Esophagus squamous epithelium (tissue), 5 donors: ENCODE data around the gene RRAD. TPM values are rescaled to one million over a fixed set of nuclear protein-coding genes. Genes with fewer than 3 reads are reported as not detected.
"Not testable (repeated sequence)": the region's sequence is repeated elsewhere in the genome, so short reads cannot be mapped to it uniquely, and the experiment has no call there.

Experiments
- DNase-seq: peaks from one replicate; lab custom pipeline; 2025; lab: John Stamatoyannopoulos, UW
- H3K27ac ChIP-seq, 4 donors: fragments of 200-600 bp; sonication (generic); one replicate each; pipeline ENCODE4 v1.5.1; 2016 to 2019; ENCODE audit warnings: mild to moderate bottlenecking in 1 of 4
- H3K27me3 ChIP-seq, 4 donors: fragments of 200-600 bp; sonication (generic); 1 replicate in 3 of 4; 2 replicates in 1 of 4; pipeline versions ENCODE4 v1.5.1 to v1.6.0; 2017 to 2021; ENCODE audit warnings: antibody characterized with exemption in 1 of 4
- H3K36me3 ChIP-seq, 3 donors: fragments of 200-600 bp; sonication (generic); one replicate each; pipeline ENCODE4 v1.5.1; 2016 to 2019
- H3K4me1 ChIP-seq, 3 donors: fragments of 200-600 bp; sonication (generic); one replicate each; pipeline ENCODE4 v1.5.1; 2017 to 2019
- H3K4me3 ChIP-seq, 4 donors: fragments of 200-600 bp; sonication (generic); 1 replicate in 3 of 4; 2 replicates in 1 of 4; pipeline ENCODE4 v1.5.1; 2016 to 2019; ENCODE audit warnings: mild to moderate bottlenecking in 2 of 4, moderate library complexity in 1 of 4
- H3K9me3 ChIP-seq, 3 donors: fragments of 200-600 bp; sonication (generic); one replicate each; pipeline ENCODE4 v1.5.1; 2016 to 2019
- CTCF ChIP-seq, 6 experiments: fragments of 450-650 bp in 4 of 6; fragments of 200-600 bp in 2 of 6; sonication (generic) in 2 of 6; IDR thresholded peaks; one replicate each; pipeline ENCODE4 v1.5.1; 2016 to 2019; ENCODE audit warnings: antibody characterized with exemption in 6 of 6, mild to moderate bottlenecking in 4 of 6, moderate library complexity in 4 of 6
- POLR2A ChIP-seq, 4 donors: fragments of 450-650 bp; IDR thresholded peaks; one replicate each; pipeline ENCODE4 v1.6.1; 2017; ENCODE audit warnings: antibody characterized with exemption in 4 of 4, mild to moderate bottlenecking in 4 of 4, moderate library complexity in 3 of 4
- WGBS, 2 donors: methylation state at CpG; one replicate each; pipeline ENCODE4 v1.1.5; 2018; 5-methylcytosine and 5-hydroxymethylcytosine counted together
- intact Hi-C: fragments of 100-400 bp; cut with DNase I; formaldehyde crosslinking; loops from one replicate; pipeline ENCODE4 v1.15.0; 2022
- total RNA-seq, 4 donors: library from RNA; depleted of rRNA; stranded (reverse); fragments of >200 nt; gene quantifications; one replicate each; pipeline ENCODE4 v1.1.0, GENCODE V29; 2016
- donor health status: DM: yes; HTN: yes; CAD: no.

RRAD gene
- total RNA-seq, 4 donors from 2014 or later = 68.7 to 208 (median 129) TPM

GRCh38 chr16:66961065-66961744 lies 35.9 kb upstream of the RRAD start, which contains the start of gene CES3:
Gene CES3, plus strand, starts transcription at chr16:66961266. Its CDS starts 42 bp downstream, at chr16:66961308.
- intact Hi-C loops = no loop called here
- WGBS, 2 donors = 81 to 88% methylated on average over 10 to 11 of the region's 16 CpGs
- Histone ChIP-seq H3K27ac (peak within 1 kb of the TSS; percentile 49 to 70 (median 62)), H3K36me3 (no peaks in the 10 kb centered on the region), H3K4me1 (peaks cover 14 to 45% (median 26%) of the 10 kb centered on the region in 3 donors), H3K27me3 (peaks cover 0 to 21% (median 0%) of the 10 kb centered on the region in 4 donors), H3K4me3 (no peak within 1 kb of the TSS), H3K9me3 (no peaks in the 10 kb centered on the region)
- peak; percentile 65 to 83 (median 70) for TF ChIP-seq CTCF (IDR thresholded peaks at IDR 0.05)
- TF ChIP-seq POLR2A (IDR thresholded peaks at IDR 0.05) = no peak
- DNase-seq = no peak

DNA sequence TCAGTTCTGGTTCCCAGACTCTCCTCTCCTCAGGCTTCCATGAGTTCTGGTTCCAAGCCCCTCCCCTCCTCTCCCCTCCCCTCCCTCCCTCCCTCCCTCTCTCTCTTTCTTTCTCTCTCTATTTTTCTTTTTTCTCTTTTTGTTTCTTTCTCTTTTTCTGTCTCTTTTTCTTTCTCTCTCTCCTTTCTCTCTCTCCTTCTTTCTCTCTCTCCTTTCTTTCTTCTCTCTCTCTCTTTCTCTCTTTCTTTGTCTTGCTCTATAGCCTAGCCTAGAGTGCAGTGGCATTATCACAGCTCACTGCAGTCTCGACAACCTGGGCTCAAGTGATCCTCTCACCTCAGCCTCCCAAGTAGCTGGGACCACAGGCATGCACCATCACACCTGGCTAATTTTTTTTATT lies 34.9 kb upstream of the RRAD start:
- H3K9me3 ChIP-seq = no peaks in the 10 kb centered on the region
- H3K4me1 ChIP-seq = peaks cover 14 to 45% (median 26%) of the 10 kb centered on the region in 3 donors
- intact Hi-C loops = no loop called here
- H3K27me3 ChIP-seq = peaks cover 0 to 19% (median 0%) of the 10 kb centered on the region in 4 donors
- no peak for DNase-seq
- TF ChIP-seq POLR2A (IDR thresholded peaks at IDR 0.05) = no peak
- no peak for TF ChIP-seq CTCF (IDR thresholded peaks at IDR 0.05)
- no peaks in the 10 kb centered on the region for H3K36me3 ChIP-seq
- 76 to 79% methylated on average over 1 of the region's 1 CpG for WGBS, 2 donors
- no peak overlapping the region for H3K4me3 ChIP-seq
- H3K27ac ChIP-seq = peak overlapping the region in 1 of 4 donors; percentile 31

DNA sequence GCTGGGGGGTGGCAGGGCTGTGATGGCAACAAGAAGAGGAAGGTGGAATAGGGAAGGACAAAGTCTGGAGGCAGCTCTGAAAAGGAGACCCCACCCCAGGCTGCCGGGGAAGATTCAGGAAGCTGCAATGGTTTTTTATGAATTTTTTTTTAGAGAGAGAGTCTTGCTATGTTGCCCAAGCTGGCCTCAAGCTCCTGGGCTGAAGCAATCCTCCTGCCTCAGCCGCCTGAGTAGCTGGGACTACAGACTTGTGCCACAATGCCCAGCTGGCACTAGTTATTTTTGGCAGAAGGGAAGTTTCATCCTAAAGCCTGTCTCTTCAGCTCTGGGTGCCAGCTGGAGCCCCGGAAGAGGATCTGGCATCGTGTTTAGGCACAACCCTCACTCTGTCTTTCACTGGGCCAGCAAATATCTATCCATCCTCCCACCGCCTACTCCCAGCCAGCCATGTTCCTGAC lies 34.4 kb upstream of the RRAD start:
- Histone ChIP-seq H3K4me1 (peaks cover 14 to 45% (median 26%) of the 10 kb centered on the region in 3 donors), H3K36me3 (no peaks in the 10 kb centered on the region), H3K9me3 (no peaks in the 10 kb centered on the region), H3K4me3 (no peak overlapping the region), H3K27me3 (peaks cover 0 to 14% (median 0%) of the 10 kb centered on the region in 4 donors), H3K27ac (peak overlapping the region in 1 of 4 donors; percentile 31)
- intact Hi-C loops = no loop called here
- no peak for DNase-seq
- TF ChIP-seq CTCF (IDR thresholded peaks at IDR 0.05) (no peak), POLR2A (IDR thresholded peaks at IDR 0.05) (no peak)
- WGBS, 2 donors = 20 to 51% methylated on average over 5 of the region's 5 CpGs

- H3K27ac ChIP-seq = no peak overlapping the region
- DNase-seq = no peak
- TF ChIP-seq POLR2A (IDR thresholded peaks at IDR 0.05) = no peak
- no peak for TF ChIP-seq CTCF (IDR thresholded peaks at IDR 0.05)
- H3K36me3 ChIP-seq = no peaks in the 10 kb centered on the region
- H3K9me3 ChIP-seq = no peaks in the 10 kb centered on the region
- peaks cover 0 to 7% (median 0%) of the 10 kb centered on the region in 4 donors for H3K27me3 ChIP-seq
- WGBS, 2 donors = 56 to 79% methylated on average over 7 of the region's 7 CpGs
- H3K4me3 ChIP-seq = no peak overlapping the region
- H3K4me1 ChIP-seq = peaks cover 14 to 45% (median 26%) of the 10 kb centered on the region in 3 donors
- intact Hi-C loops = no loop called here
Measured at GRCh38 chr16:66958857-66959703, 33.7 kb upstream of the RRAD start.

DNA sequence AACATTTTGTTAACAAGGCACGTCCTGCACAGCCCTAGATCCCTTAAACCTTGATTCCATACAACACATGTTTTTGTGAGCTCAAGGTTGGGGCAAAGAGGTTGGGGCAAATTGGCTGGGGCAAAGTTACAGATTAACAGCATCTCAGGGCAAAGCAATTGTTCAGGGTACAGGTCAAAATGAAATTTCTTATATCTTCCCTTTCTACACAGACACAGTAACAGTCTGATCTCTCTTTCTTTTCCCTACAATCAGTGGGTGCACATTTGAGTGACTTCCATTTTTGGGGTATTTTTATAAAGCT lies 30.8 kb upstream of the RRAD start:
- H3K27me3 ChIP-seq, H3K27ac ChIP-seq, intact Hi-C loops, H3K36me3 ChIP-seq, H3K9me3 ChIP-seq, H3K4me3 ChIP-seq, DNase-seq: not testable (repeated sequence)
- H3K4me1 ChIP-seq = peaks cover 3 to 44% (median 14%) of the 10 kb centered on the region in 3 donors
- 88% methylated on average over 1 of the region's 1 CpG for WGBS, 2 donors

- H3K4me1 ChIP-seq = peaks cover 0 to 44% (median 9%) of the 10 kb centered on the region in 3 donors
- H3K27me3 ChIP-seq, H3K27ac ChIP-seq, H3K9me3 ChIP-seq, H3K36me3 ChIP-seq, DNase-seq, H3K4me3 ChIP-seq, intact Hi-C loops: not testable (repeated sequence)
- WGBS, 2 donors = 84 to 89% methylated on average over 17 of the region's 17 CpGs
Measured at GRCh38 chr16:66955363-66956153, 30.2 kb upstream of the RRAD start.
